K562 treated with DMSO at 1 percent for 4 hours (cell line): ENCODE measurements around the gene MBD5. TPM values are rescaled to one million over a fixed set of nuclear protein-coding genes. Genes with fewer than 3 reads are reported as not detected.

Experiments used
- total RNA-seq: library from RNA; unstranded; fragments of 300-600 nt; gene quantifications from 2 replicates; pipeline ENCODE4 v1.2.3, GENCODE V29; 2022; ENCODE audit not compliant: insufficient read depth

The MBD5 gene
- 7.9 and 8.1 TPM in 2 replicates for total RNA-seq

DNA sequence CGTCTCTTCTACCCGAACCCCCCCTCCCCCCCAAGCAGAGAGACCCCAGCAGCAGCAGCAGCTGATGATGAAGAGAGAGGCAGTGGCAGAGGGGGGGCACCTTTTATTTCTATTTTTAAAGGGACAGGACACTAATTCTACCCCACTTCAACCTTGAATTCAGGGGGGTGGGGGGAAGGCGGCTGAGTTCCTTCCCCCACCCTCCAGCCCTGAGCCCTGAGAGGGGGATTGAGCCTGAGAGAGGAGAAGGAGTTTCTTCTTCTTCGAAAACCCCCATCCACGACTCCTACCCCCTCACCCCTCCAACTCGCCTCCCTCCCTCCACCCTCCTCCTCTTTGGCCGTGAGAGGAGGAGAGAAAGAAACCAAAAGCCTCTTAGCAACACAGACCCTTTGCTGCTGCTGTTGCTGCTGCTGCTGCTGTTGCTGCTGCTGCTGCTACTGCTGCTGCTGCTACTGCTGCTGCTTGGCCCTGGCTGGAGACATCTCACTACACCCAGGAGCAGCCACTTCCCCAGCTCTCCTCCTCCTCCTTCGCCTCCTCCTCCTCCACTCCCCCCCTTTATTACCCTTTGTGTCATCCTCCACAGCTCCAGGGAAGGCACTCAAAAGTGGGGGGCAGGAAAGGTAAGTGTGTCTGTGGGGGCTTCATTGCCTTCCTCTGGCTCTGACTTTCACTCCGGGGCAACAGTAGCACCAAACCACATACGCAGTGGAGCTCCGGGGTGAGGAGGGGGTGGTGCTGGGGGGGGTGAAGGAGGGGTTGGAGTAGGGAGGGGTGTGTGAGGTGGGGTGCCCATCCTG, at the start of gene MBD5:
Gene MBD5 (plus strand): TSS at position 33 of the 803 bp plus-strand sequence.

DNA sequence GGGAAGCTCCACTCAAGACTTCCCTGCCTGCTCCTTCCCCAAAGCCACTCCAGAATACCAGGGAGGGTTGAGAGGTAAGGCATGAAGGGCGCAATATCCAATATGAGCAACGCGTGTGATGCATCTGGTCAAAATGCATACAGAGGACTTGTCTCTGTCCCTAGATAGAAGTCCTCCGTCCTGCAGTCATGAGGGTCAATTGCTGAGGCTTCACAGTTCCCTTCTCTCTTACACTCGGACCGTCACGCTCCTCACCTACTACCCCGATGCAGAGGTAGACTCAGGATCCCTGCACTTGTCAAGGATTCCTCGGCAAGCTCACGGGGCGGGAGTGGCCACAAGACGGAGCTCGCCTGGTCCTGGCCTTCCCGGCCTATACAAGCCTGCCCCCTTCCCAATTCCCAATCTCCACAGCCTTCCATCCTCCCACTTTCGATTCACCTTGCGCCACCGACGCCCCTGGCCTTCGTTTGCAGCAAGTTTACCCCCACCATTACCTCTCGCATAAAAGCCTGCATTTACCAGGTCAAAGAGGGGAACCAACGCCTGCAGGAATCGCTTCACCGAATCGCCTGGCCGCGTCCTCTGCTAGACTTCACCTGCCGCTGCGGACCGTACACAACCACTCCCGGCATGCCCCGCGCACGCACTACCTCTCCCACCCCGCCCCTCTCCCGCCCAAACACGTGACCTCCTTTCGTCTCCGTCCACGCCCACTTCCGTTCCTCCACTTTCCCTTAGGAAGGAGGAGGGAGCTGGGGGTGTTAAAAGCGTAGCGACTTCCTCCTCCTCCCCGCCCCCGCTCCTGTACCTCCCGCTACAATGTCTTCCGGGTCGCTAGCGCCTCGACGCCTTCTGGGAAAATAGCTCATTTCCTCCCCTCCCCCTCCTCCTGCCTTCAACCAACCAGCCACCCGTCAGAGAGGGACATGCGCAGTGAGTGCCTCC, 506 bp upstream of the MBD5 start, which contains the start of gene ORC4:
Gene ORC4 (minus strand): TSS at position 627 of the 948 bp plus-strand sequence. CDS start 44,779 bp downstream, outside the sequence.

Other genes starting within 250 kb of the MBD5 start
- 1.7 and 2.4 TPM in 2 replicates for gene ACVR2A, start 176.1 kb upstream of the MBD5 start, total RNA-seq
- 16.5 and 24.4 TPM in 2 replicates for gene ORC4, start 354 bp upstream of the MBD5 start, total RNA-seq